Psoas muscle (tissue), 8 donors: ENCODE results near the gene PRPF31. TPM values are rescaled to one million over a fixed set of nuclear protein-coding genes. Genes with fewer than 3 reads are reported as not detected.

Experiments
- ATAC-seq, 4 donors: fragments of 200-7000 bp; cut with Tn5 transposase; one replicate each; pipeline ENCODE4 v1.9.1; 2020; ENCODE audit warnings: moderate library complexity in 3 of 4, mild to moderate bottlenecking in 2 of 4
- DNase-seq, 2 donors: peaks; one replicate each; pipeline ENCODE4 v3.0.0-alpha.2; 2020
- H3K27ac ChIP-seq: fragments of 200-600 bp; one replicate; pipeline ENCODE4 v1.8.0; 2022
- H3K27me3 ChIP-seq, 3 donors: fragments of 200-600 bp in 1 of 3; one replicate each; pipeline versions ENCODE4 v1.6.1 to v1.8.0; 2013 to 2022; ENCODE audit warnings: low read length in 2 of 3, mild to moderate bottlenecking in 2 of 3, moderate library complexity in 1 of 3; ENCODE audit not compliant: insufficient read depth in 3 of 3
- H3K36me3 ChIP-seq, 2 donors: fragments of 200-600 bp in 1 of 2; one replicate each; pipeline versions ENCODE4 v1.6.1 to v1.8.0; 2013 to 2022; ENCODE audit warnings: low read depth in 1 of 2, mild to moderate bottlenecking in 1 of 2, moderate library complexity in 1 of 2; ENCODE audit not compliant: insufficient read depth in 1 of 2
- H3K4me1 ChIP-seq: fragments of 200-600 bp; one replicate; pipeline ENCODE4 v1.8.0; 2022
- H3K4me3 ChIP-seq: fragments of 200-600 bp; one replicate; pipeline ENCODE4 v1.8.0; 2022; ENCODE audit warnings: mild to moderate bottlenecking
- H3K9me3 ChIP-seq: fragments of 200-600 bp; one replicate; pipeline ENCODE4 v1.8.0; 2022
- WGBS, 3 donors: extraction: QIAGEN DNeasy Blood & Tissue Kit; methylation state at CpG; one replicate each; pipeline versions ENCODE4 v1.1.6 to v1.1.7; 2013; 5-methylcytosine and 5-hydroxymethylcytosine counted together
- intact Hi-C, 2 donors: fragments of 100-400 bp; cut with DNase I; formaldehyde crosslinking; loops; one replicate each; pipeline versions ENCODE4 v1.11.0 to v1.14.2; 2022
- polyA plus RNA-seq, 3 donors: library from polyadenylated mRNA; stranded (reverse); fragments of 200-250 nt; gene quantifications; one replicate each; pipeline ENCODE4 v1.2.3, GENCODE V29; 2013
- total RNA-seq, 4 donors: library from RNA; stranded (reverse); fragmentation: NEBNext Ultra II Directional in 2 of 4; extraction: Animal tissue kit (Norgen Biotek cat#: 25700) in 2 of 4; gene quantifications; one replicate each; pipeline versions ENCODE4 v1.2.1 to v1.2.4, GENCODE V29; 2021 to 2023
- TF ChIP-seq, protein P1 (sequence below): fragments of 200-600 bp; IDR thresholded peaks from one replicate; pipeline ENCODE4 v1.8.0; 2022; ENCODE audit warnings: antibody characterized with exemption
- donor health status: healthy with polysubstance abuse.
- donor health status: DM: no; HTN: no; CAD: no; lungs with moderate emphysema.
- donor health status: Bipolar disorder and iron deficiency.
- donor health status: healthy.
- donor health status: DM: yes; HTN: yes; CAD: no.
- donor health status: DM: no; HTN: no; CAD: no.
- donor health status: DM: no; HTN: no; CAD: no.
- donor health status: DM: yes; HTN: yes; CAD: no.

The PRPF31 gene
- total and polyA plus RNA-seq, 7 donors = 32.3 to 54.3 (median 39.4) TPM

DNA sequence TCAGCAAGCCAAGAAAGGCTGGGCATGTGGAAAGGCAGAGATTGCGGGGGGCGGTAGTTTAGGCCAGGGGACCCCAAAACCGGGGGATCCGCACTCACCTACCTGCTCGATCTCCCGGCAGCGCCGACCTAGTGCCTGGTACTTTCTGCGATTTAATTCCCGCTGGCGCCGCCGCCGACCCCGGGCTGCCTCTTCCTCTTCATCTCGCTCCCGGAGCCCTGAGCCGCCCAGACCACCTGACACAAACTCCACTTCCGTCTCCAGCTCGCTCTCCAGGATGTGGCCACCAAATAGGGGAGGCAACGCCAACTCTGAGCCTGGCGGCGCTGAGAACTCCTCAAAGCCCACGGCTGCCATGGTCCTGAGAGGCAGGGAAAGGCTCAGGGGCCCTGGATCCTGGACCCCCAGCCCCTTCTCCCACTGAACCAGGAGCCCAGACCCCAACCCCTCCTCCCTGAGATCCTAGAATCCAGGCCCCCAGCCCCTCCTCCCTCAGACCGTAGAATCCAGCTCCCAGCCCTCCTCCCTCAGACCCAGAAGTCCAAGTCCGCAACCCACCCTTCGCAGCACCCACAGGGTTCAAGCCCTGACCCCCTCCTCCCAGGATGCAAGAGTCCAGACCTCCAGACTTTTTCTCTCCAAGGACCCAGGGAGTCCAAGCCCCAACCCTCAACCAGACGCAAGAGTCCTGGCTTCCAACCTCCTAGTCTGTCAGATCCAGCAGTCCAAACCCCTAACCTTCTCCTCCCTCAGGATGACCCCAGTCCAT lies 1.0 kb upstream of the PRPF31 start:
- Histone ChIP-seq H3K27me3 (no peaks in the 10 kb centered on the region), H3K4me3 (peak overlapping the region; percentile 86), H3K9me3 (no peaks in the 10 kb centered on the region), H3K4me1 (peaks cover 17% of the 10 kb centered on the region), H3K36me3 (peaks cover 2 to 58% of the 10 kb centered on the region in 2 donors), H3K27ac (peak overlapping the region; percentile 93)
- WGBS, 3 donors = 9 to 25% (median 14%) methylated on average over 27 to 28 of the region's 28 CpGs
- ATAC-seq (peak in 3 of 4 donors; percentile 1 to 3 (median 1)), DNase-seq (peak in 1 of 2 donors; percentile 69)
- intact Hi-C loops = loop anchor here in 1 of 2 donors (10.0 kb wide), 1 partner anchor 140 kb away; no protein-coding TSS in a partner anchor
- TF ChIP-seq, protein P1, sequence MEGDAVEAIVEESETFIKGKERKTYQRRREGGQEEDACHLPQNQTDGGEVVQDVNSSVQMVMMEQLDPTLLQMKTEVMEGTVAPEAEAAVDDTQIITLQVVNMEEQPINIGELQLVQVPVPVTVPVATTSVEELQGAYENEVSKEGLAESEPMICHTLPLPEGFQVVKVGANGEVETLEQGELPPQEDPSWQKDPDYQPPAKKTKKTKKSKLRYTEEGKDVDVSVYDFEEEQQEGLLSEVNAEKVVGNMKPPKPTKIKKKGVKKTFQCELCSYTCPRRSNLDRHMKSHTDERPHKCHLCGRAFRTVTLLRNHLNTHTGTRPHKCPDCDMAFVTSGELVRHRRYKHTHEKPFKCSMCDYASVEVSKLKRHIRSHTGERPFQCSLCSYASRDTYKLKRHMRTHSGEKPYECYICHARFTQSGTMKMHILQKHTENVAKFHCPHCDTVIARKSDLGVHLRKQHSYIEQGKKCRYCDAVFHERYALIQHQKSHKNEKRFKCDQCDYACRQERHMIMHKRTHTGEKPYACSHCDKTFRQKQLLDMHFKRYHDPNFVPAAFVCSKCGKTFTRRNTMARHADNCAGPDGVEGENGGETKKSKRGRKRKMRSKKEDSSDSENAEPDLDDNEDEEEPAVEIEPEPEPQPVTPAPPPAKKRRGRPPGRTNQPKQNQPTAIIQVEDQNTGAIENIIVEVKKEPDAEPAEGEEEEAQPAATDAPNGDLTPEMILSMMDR = no peak

DNA sequence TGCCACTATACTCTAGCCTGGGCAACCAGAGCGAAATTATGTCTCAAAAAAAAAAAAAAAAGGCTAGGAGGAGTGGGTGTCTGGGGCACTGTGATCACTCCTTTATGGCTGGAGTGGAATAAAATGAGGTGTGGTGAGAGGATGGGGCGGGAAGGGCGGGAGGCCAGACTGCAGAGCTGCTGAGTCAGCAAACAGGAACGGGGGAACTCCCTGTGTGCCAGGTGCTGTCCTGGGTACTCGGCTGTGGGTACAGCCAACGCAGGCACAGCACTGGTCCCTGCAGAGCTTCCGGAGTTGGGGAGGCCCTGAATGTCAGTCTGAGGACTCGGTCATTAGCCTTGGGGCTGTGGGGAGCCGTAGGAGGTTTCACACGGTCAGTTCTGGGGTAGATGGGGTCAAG lies 5.7 kb downstream of the PRPF31 start:
- intact Hi-C loops = no loop called here
- Histone ChIP-seq H3K36me3 (peaks cover 0 to 84% of the 10 kb centered on the region in 2 donors), H3K27me3 (no peaks in the 10 kb centered on the region), H3K4me3 (no peak overlapping the region), H3K27ac (no peak overlapping the region), H3K9me3 (no peaks in the 10 kb centered on the region), H3K4me1 (peaks cover 10% of the 10 kb centered on the region)
- WGBS, 3 donors = 88 to 91% (median 90%) methylated on average over 8 to 10 of the region's 10 CpGs
- DNase-seq (no peak), ATAC-seq (no peak)
- TF ChIP-seq, protein P1 = no peak

DNA sequence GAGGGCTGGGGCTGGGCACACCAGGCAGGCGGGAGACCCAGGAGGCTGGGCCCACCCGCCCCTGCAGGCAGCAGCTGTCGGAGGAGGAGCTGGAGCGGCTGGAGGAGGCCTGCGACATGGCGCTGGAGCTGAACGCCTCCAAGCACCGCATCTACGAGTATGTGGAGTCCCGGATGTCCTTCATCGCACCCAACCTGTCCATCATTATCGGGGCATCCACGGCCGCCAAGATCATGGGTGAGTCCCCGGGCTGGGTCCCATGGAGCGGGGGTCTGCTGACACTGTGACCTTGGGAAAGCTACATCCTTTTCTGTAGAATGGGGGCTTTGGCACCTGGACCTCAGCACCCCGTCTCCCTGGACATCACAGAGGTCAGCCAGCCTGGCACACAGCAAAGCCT lies 8.1 kb downstream of the PRPF31 start:
- Histone ChIP-seq H3K27me3 (no peaks in the 10 kb centered on the region), H3K4me1 (no peaks in the 10 kb centered on the region), H3K36me3 (peaks cover 0 to 97% of the 10 kb centered on the region in 2 donors), H3K9me3 (no peaks in the 10 kb centered on the region), H3K4me3 (no peak overlapping the region), H3K27ac (no peak overlapping the region)
- TF ChIP-seq, protein P1 = no peak
- no peak for DNase-seq
- no peak for ATAC-seq
- WGBS, 3 donors = 88 to 91% (median 89%) methylated on average over 17 of the region's 17 CpGs
- intact Hi-C loops = no loop called here

DNA sequence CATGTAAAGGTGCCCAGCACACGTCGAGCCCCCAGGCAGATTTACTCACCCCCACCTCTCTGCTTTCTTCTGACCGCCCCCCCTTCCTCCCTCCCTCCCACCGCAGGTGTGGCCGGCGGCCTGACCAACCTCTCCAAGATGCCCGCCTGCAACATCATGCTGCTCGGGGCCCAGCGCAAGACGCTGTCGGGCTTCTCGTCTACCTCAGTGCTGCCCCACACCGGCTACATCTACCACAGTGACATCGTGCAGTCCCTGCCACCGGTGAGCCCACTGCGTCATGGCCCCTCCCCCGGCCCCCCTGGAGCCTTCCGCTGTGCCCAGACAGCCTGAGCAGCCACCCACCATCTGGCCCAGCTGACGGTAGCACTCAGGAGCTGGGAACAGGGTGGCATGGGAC lies 8.8 kb downstream of the PRPF31 start:
- no peaks in the 10 kb centered on the region for H3K4me1 ChIP-seq
- intact Hi-C loops = no loop called here
- TF ChIP-seq, protein P1 = no peak

More for the DNA sequence above, 8.8 kb downstream of the PRPF31 start:
- no peak for DNase-seq
- Histone ChIP-seq H3K27me3 (no peaks in the 10 kb centered on the region), H3K36me3 (peaks cover 0 to 97% of the 10 kb centered on the region in 2 donors), H3K4me3 (no peak overlapping the region), H3K9me3 (no peaks in the 10 kb centered on the region), H3K27ac (no peak overlapping the region)
- no peak for ATAC-seq
- 89 to 93% (median 93%) methylated on average over 19 of the region's 19 CpGs for WGBS, 3 donors
